PC-9 (cell line): Measurements from ENCODE around the gene PSKH1. TPM values are rescaled to one million over a fixed set of nuclear protein-coding genes. Genes with fewer than 3 reads are reported as not detected.

Experiments
- BruUV-seq: library from RNA; stranded (reverse); fragments of 400-500 nt; replicated peaks from 2 replicates; lab custom pipeline; 2021; lab: Mats Ljungman, UMichigan
- CTCF ChIA-PET: fragments of 300-600 bp; sonication (Branson Sonifier 250); formaldehyde crosslinking; loops from one replicate; lab custom pipeline; 2022; ENCODE audit warnings: antibody characterized with exemption; lab: Charles Lee
- POLR2A ChIA-PET: fragments of 300-600 bp; sonication (Branson Sonifier 250); formaldehyde crosslinking; loops from one replicate; lab custom pipeline; 2022; ENCODE audit warnings: antibody characterized with exemption; ENCODE audit not compliant: unreplicated experiment; lab: Charles Lee
- DNase-seq, 2 experiments: peaks; one replicate each; pipeline versions ENCODE4 v3.0.0 to v3.0.0-alpha.2; 2015 to 2022; ENCODE audit warnings: mixed read lengths in 1 of 2
- H2AFZ ChIP-seq: fragments of 200-600 bp; sonication (generic); 2 replicates; pipeline ENCODE4 v1.8.1; 2017; ENCODE audit warnings: antibody characterized with exemption
- H3F3A ChIP-seq: fragments of 200-600 bp; sonication (generic); 2 replicates; pipeline ENCODE4 v1.8.1; 2017; ENCODE audit warnings: antibody characterized with exemption, mild to moderate bottlenecking, low read depth; ENCODE audit not compliant: insufficient read depth
- H3K27ac ChIP-seq: fragments of 200-600 bp; sonication (generic); 2 replicates; pipeline ENCODE4 v1.6.1; 2016; ENCODE audit warnings: mixed run types
- H3K27me3 ChIP-seq: fragments of 200-600 bp; sonication (generic); 2 replicates; pipeline ENCODE4 v1.6.1; 2016; ENCODE audit warnings: low read depth, mixed run types; ENCODE audit not compliant: insufficient read depth
- H3K36me3 ChIP-seq: fragments of 200-600 bp; sonication (generic); 2 replicates; pipeline ENCODE4 v1.6.1; 2016; ENCODE audit warnings: low read depth, mixed run types
- H3K4me1 ChIP-seq: fragments of 200-600 bp; sonication (generic); replicated peaks from 2 replicates; pipeline ENCODE4 v1.6.1; 2016; ENCODE audit warnings: mixed run types; ENCODE audit not compliant: insufficient read depth
- H3K4me2 ChIP-seq: fragments of 200-600 bp; sonication (generic); 2 replicates; pipeline ENCODE4 v1.6.1; 2017; ENCODE audit warnings: mixed run types
- H3K4me3 ChIP-seq: fragments of 200-600 bp; sonication (generic); 2 replicates; pipeline ENCODE4 v1.6.1; 2016; ENCODE audit warnings: mixed run types
- H3K79me2 ChIP-seq: fragments of 200-600 bp; sonication (generic); 2 replicates; pipeline ENCODE4 v1.6.1; 2017; ENCODE audit warnings: low read depth, mixed run types
- H3K9me2 ChIP-seq: fragments of 200-600 bp; sonication (generic); 2 replicates; pipeline ENCODE4 v1.8.1; 2017; ENCODE audit warnings: mild to moderate bottlenecking; ENCODE audit not compliant: insufficient read depth
- H3K9me3 ChIP-seq: fragments of 200-600 bp; sonication (generic); 2 replicates; pipeline ENCODE4 v1.8.1; 2016; ENCODE audit warnings: low read depth; ENCODE audit not compliant: insufficient read depth
- H4K20me1 ChIP-seq: fragments of 200-600 bp; sonication (generic); 2 replicates; pipeline ENCODE4 v1.8.1; 2017; ENCODE audit not compliant: insufficient read depth
- EZH2 ChIP-seq: fragments of 200-600 bp; sonication (generic); IDR thresholded peaks from 2 replicates; pipeline ENCODE4 v1.8.0; 2017; ENCODE audit warnings: antibody characterized with exemption, low read depth
- intact Hi-C: fragments of 100-400 bp; cut with micrococcal nuclease; formaldehyde crosslinking; loops from one replicate; pipeline ENCODE4 v1.10.0; 2022; ENCODE audit not compliant: unreplicated experiment
- total RNA-seq: library from RNA; stranded (reverse); gene quantifications from 2 replicates; pipeline ENCODE4 v1.2.3, GENCODE V29; 2021
- TF ChIP-seq, protein P1 (sequence below): fragments of 200-600 bp; sonication (generic); conservative IDR thresholded peaks from 2 replicates; pipeline ENCODE4 v1.6.1; 2017; ENCODE audit warnings: mixed run types, antibody characterized with exemption, mild to moderate bottlenecking, moderate library complexity

PSKH1 gene
- total RNA-seq, 1 experiment from 2014 or later = 25.8 TPM

DNA sequence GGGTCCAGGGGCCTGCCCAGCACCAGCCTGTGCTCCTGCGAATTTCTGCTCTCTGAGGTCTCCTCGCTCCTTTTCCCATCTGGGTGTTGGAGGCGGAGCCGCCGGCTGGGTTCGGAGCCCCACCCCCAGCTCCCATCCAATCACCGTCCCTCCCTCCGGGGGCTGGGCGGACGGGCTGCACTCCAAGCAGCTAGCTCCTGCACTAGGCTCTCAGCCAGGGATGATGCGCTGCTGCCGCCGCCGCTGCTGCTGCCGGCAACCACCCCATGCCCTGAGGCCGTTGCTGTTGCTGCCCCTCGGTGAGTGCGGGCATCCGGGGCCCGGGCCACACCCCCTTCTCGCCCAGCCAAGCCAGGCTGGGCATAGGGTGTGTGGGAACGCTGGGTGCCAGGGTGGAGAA, 8.4 kb upstream of the PSKH1 start, which contains the start of gene NRN1L:
TSS of gene NRN1L (plus strand) at position 202 of the 400 bp plus-strand sequence. CDS start at position 221, 19 bp downstream.
- DNase-seq = peak in 1 of 2 experiments; percentile 91
- intact Hi-C loops = no loop called here
- ChIA-PET POLR2A (interaction anchor here (0.6 kb wide), 2 partner anchors 69 to 322 kb away, joined by 7 to 8 read pairs; no protein-coding TSS in a partner anchor), CTCF (interaction anchor here (0.5 to 2.1 kb wide), 4 partner anchors 52 to 370 kb away, joined by 3 to 13 read pairs (median 4); no protein-coding TSS in a partner anchor)
- no peak within 1 kb of the TSS for H3K4me2 ChIP-seq
- no peaks in the 10 kb centered on the region; the same call in 1 of the 2 replicates for H3F3A ChIP-seq
- no TSS peak for BruUV-seq
- H3K27ac ChIP-seq = no peak within 1 kb of the TSS
- H3K4me1 ChIP-seq = no peaks in the 10 kb centered on the region
- no peaks in the 10 kb centered on the region for H3K9me2 ChIP-seq
- no peak within 1 kb of the TSS for H2AFZ ChIP-seq
- TF ChIP-seq, protein P1, sequence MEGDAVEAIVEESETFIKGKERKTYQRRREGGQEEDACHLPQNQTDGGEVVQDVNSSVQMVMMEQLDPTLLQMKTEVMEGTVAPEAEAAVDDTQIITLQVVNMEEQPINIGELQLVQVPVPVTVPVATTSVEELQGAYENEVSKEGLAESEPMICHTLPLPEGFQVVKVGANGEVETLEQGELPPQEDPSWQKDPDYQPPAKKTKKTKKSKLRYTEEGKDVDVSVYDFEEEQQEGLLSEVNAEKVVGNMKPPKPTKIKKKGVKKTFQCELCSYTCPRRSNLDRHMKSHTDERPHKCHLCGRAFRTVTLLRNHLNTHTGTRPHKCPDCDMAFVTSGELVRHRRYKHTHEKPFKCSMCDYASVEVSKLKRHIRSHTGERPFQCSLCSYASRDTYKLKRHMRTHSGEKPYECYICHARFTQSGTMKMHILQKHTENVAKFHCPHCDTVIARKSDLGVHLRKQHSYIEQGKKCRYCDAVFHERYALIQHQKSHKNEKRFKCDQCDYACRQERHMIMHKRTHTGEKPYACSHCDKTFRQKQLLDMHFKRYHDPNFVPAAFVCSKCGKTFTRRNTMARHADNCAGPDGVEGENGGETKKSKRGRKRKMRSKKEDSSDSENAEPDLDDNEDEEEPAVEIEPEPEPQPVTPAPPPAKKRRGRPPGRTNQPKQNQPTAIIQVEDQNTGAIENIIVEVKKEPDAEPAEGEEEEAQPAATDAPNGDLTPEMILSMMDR = no peak
- TF ChIP-seq EZH2 = no peak
- no peaks in the 10 kb centered on the region for H4K20me1 ChIP-seq
- no peaks in the 10 kb centered on the region for H3K27me3 ChIP-seq
- H3K9me3 ChIP-seq = no peaks in the 10 kb centered on the region
- no peak within 1 kb of the TSS for H3K4me3 ChIP-seq
- peaks cover 4% of the 10 kb centered on the region; the same call in 1 of the 2 replicates for H3K36me3 ChIP-seq
- no peaks in the 10 kb centered on the region for H3K79me2 ChIP-seq

DNA sequence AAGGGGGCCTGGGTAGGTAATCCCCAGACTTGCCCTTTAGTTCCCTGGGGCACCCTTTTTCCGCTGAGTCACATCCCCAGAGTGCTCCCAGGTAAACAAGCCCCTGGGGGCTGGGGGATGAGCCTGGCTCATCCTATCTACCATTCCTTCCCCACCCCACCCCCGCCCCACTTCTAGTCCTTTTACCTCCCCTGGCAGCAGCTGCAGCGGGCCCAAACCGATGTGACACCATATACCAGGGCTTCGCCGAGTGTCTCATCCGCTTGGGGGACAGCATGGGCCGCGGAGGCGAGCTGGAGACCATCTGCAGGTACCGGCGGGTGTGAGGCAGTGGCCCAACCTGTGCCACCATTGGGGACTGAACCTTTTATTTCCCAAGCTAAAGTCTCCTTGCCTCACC, 7.5 kb upstream of the PSKH1 start:
- peaks cover under 1% of the 10 kb centered on the region; the same call in 1 of the 2 replicates for H3F3A ChIP-seq
- ChIA-PET CTCF (no interaction called here), POLR2A (no interaction called here)
- H3K79me2 ChIP-seq = no peaks in the 10 kb centered on the region
- peaks cover 4% of the 10 kb centered on the region; the same call in 1 of the 2 replicates for H3K36me3 ChIP-seq
- intact Hi-C loops = no loop called here
- no peak for DNase-seq
- H3K9me3 ChIP-seq = no peaks in the 10 kb centered on the region
- no TSS peak for BruUV-seq
- H3K27me3 ChIP-seq = no peaks in the 10 kb centered on the region
- no peaks in the 10 kb centered on the region for H3K4me1 ChIP-seq
- no peaks in the 10 kb centered on the region for H4K20me1 ChIP-seq
- H3K4me2 ChIP-seq = no peak overlapping the region
- TF ChIP-seq EZH2 = no peak
- TF ChIP-seq, protein P1 = no peak
- no peaks in the 10 kb centered on the region for H3K9me2 ChIP-seq
- no peak overlapping the region for H3K27ac ChIP-seq
- no peak overlapping the region for H2AFZ ChIP-seq
- H3K4me3 ChIP-seq = no peak overlapping the region

DNA sequence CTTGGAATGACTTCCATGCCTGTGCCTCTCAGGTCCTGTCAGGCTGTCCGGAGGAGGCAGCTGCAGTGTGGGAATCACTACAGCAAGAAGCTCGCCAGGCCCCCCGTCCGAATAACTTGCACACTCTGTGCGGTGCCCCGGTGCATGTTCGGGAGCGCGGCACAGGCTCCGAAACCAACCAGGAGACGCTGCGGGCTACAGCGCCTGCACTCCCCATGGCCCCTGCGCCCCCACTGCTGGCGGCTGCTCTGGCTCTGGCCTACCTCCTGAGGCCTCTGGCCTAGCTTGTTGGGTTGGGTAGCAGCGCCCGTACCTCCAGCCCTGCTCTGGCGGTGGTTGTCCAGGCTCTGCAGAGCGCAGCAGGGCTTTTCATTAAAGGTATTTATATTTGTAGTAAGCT, 7.1 kb upstream of the PSKH1 start:
- POLR2A ChIA-PET = no interaction called here

More for the DNA sequence above, 7.1 kb upstream of the PSKH1 start:
- Histone ChIP-seq H3F3A (peaks cover 5% of the 10 kb centered on the region; the same call in 1 of the 2 replicates), H3K9me3 (no peaks in the 10 kb centered on the region), H4K20me1 (no peaks in the 10 kb centered on the region), H3K27me3 (no peaks in the 10 kb centered on the region), H3K27ac (no peak overlapping the region), H3K4me1 (no peaks in the 10 kb centered on the region), H3K4me2 (no peak overlapping the region), H3K36me3 (peaks cover 4% of the 10 kb centered on the region; the same call in 1 of the 2 replicates), H3K79me2 (no peaks in the 10 kb centered on the region), H3K4me3 (no peak overlapping the region), H2AFZ (no peak overlapping the region), H3K9me2 (no peaks in the 10 kb centered on the region)
- TF ChIP-seq, protein P1 = no peak
- no peak for TF ChIP-seq EZH2
- no peak for DNase-seq
- no TSS peak for BruUV-seq
- CTCF ChIA-PET = no interaction called here
- intact Hi-C loops = no loop called here
